GM18519 (cell line): ENCODE results near the gene WT1.

ENCODE experiments used
- ATAC-seq: cut with Tn5 transposase; IDR thresholded peaks from one replicate; pipeline ENCODE4 v1.9.1; 2021; ENCODE audit warnings: mild to moderate bottlenecking, moderate library complexity; ENCODE audit not compliant: unreplicated experiment, low FRiP score

Gene WT1

DNA sequence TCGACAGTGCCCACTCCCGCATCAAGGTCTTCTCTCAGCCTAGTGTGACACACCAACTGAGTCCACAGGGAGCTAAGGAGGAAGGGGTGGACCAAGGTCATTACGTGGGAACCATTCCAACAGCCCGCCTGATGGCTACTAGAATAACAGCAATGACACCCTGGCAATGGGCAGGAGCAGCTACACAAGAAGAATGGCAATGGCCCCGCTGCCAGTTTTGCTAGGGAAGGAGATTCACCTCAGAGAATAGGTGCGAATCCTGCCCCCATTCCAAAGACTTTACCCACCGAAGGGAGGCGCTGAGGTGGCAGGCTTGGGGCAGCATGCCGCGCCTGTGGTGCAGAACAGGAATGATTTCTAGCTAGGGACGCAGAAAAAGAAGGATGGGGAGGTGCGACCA, 9.1 kb downstream of the WT1 start:
- ATAC-seq = no peak

DNA sequence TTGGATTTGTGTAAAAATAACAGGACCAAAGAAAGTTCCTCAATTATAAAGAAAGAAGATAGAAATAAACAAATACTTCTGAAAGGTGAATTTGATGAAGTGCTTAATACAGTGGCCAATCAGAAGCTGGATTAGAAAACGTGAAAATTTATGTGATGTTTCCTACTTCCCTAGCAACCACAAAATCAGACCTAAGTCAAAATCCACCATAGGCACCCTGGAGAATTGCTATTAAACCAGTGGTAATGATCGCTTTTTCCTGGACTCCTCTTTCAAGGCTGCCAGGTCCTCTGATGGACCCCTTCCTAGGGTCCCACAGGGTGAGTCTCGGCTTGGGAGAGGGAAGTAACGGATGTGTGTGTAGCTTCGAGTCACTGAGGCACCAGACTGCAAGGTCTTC, 9.6 kb downstream of the WT1 start:
- ATAC-seq = no peak

DNA sequence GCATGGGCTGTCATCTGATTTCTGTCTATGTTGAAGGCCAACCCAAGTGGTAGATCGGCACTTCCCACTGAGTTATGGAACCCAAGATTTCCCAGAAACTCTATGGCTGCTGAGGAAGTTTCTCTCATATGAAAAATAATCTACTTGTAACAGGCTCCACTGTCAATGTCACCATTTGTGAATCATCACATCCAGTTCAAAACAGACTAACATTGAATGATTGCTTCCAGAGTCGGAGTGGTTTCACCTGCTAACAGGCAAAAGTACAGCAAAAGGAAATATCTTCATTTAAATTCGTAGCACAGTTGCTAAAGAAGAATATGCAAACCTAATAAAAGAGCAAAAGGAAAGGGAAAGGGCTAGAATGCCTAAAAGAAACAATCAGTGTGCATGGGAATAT, 12.8 kb downstream of the WT1 start:
- no peak for ATAC-seq

GRCh38 chr11:32421992-32422391, 13.3 kb downstream of the WT1 start:
- no peak for ATAC-seq

GRCh38 chr11:32420937-32421901, 14.1 kb downstream of the WT1 start:
- peak; percentile 73 for ATAC-seq

GRCh38 chr11:32420139-32420538, 15.2 kb downstream of the WT1 start:
- no peak for ATAC-seq

DNA sequence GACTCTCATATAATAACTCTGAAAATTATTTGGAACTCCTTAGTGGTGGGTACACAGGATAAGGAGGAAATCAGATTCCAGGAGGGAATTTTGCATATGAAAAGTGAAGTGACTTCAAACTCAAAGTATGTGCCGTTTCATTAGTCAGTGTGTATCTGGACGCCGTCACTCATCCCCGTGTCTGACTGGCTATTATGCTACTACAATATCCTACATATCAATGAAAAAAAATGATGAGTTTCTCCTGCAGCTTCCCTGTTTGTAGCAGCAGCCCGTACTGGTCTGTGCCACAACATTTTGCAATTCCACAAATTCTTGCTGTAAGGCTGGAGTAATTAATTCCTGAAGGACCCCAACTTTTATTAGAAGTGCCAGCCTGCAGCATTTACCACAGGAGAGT, 16.5 kb downstream of the WT1 start:
- no peak for ATAC-seq

- ATAC-seq = no peak
These were observed 17.5 kb downstream of the WT1 start for GRCh38 chr11:32417806-32418205.

- ATAC-seq = no peak
These were observed 19.0 kb downstream of the WT1 start for GRCh38 chr11:32416301-32416700.

DNA sequence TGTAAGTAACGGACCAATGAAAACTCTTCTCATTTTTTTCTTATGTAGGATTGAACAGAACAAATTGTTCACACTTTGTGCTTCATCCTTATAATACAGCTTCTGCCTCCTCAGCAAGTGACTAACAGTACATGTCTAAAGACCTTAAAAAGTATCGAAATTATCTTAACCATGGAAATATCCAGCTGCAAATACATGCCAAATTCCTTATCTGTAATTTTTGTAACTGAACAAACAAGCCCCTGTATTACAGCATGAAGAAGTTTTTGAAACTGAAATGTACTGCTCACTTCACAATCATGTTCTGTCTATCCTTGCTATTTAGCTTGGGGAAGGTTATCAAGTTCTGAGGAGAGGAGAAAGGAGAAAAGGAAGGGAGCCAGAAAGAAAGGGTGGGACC, 20.4 kb downstream of the WT1 start:
- no peak for ATAC-seq

DNA sequence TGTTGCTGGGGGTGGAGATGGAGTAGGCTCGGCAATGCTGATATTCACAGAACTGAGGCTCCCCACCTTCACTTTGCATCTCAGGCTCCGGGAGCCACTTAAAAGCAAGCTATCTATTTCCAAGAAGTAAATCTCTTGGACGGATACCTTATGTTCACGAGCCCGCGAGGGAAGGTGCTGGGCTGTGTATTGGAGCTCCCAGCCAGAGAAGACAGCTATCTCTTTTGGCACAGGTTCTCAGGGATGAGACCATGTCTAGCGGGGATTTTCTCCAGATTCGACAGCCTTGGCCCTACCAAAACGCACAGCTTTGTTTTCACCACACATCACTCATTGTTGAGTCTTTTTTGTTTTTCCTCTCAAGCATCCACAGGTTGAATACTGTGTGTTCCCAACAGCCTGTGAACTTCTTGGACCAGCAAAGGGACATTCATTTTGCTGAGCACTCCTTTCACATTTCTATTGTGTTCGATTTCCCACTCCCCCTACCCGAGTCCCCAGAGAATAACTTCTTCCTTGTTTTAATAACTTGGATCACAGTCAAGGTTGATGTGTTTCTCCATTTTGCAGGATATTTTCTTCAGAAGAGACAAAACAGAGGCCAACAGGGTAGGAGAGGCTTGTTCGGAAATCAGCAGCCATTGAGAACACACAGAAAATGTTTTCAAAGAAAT, 23.3 kb downstream of the WT1 start:
- no peak for ATAC-seq

DNA sequence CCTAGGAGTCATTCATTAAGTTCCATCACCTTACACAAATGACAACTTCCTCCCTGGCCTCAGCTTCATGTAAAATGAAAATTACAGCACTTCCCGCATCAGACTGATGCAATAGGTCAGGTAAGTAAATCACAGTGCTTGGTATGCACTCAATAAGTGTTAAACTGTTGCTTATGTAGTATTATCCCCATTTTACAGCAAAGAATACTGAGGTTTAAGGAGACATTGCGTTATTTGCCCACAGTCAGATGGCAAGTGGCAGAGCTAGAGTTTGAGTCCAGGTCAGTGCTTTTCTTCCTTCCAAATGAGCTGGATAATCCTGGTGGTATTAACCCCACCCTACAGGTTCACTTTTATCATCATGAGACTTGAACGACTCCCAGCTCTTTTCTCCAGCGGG, 29.7 kb downstream of the WT1 start:
- ATAC-seq = no peak

DNA sequence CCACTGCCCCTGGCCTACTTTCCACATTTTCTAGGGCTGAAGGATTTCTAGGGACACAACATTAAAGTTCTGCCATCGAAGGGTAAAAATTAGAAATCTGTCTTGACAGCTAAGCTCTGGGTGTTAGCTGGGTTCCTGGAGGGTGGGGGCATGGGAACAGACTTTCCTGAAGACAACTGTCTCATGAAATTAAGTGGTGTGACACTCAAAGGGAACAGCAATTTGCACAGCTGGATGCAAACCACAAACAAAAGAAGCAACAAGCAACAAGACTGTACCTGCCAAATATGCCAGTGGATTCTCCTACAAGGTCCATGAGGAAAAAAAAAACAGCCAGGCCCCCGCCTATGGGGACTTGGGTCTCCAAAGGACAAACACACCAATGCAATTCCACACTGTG, 32.5 kb downstream of the WT1 start:
- ATAC-seq = no peak

GRCh38 chr11:32400670-32401369, 34.5 kb downstream of the WT1 start:
- no peak for ATAC-seq

DNA sequence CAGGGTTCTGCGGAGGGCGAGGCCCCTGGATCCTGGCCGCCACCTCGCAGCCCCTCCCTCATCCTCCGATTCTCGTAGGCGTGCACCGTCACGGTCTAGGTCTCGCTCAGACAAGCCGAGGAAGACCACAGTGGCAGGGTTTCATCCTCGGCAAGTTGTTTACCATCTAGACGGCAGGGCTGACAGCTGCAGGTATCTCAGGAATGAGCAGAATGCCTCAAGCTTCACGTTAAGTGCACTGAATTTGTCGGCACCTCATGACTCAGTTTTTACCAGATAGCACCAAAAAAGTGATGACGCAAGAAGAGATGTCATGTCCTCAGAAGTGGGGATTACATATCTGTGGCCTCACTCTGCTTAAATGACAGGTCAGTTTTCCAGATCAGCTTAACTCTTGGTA, 35.1 kb downstream of the WT1 start:
- no peak for ATAC-seq

- ATAC-seq = no peak
These were observed 38.3 kb downstream of the WT1 start for GRCh38 chr11:32396991-32397390.

DNA sequence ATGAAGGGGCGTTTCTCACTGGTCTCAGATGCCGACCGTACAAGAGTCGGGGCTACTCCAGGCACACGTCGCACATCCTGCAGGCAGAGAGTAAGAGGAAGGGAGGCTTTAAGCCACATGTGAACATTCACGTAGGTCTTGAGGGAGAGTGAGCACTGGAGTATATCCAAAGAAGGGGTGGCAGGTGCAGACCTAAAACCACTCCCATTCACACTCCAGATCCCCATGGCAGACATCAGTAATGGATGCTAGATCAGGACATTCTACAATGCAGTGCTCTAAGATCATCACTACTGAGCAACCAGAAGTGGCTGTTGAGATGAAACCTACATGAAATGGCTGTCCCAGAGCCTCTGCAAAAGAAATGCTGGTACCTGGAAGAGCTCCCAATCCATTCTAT, 39.0 kb downstream of the WT1 start:
- no peak for ATAC-seq

GRCh38 chr11:32395127-32395526, 40.2 kb downstream of the WT1 start:
- ATAC-seq = no peak

- no peak for ATAC-seq
These were observed 42.5 kb downstream of the WT1 start for GRCh38 chr11:32392840-32393239.

DNA sequence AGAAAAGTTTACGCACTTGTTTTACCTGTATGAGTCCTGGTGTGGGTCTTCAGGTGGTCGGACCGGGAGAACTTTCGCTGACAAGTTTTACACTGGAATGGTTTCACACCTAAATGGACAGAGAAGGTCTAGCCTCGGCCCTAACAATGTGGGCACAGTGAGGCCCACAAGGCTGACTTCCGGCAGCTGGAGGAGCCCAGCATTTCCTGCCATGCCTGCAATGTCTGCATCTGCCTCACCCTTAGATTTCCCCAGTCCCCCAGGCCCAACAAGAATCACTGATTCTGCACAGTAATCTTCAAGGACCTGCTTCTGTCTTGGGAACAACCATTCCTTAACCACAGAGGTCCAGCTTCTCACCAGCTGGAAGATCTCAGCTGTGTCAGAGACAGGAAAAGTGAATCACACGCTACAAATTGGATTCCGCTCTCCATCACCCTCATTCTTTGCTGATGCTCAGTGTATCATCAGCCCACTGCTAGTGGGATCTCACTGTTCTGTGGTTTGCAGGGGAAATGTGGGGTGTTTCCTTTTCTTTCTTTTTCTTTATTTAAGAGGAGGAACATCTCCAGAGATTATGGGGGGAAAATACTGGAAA, 43.3 kb downstream of the WT1 start:
- ATAC-seq = no peak

- no peak for ATAC-seq
These were observed 43.9 kb downstream of the WT1 start for GRCh38 chr11:32391479-32391878.
